GM23338 (cell line): ENCODE results near the gene HERC5. TPM values are rescaled to one million over a fixed set of nuclear protein-coding genes. Genes with fewer than 3 reads are reported as not detected.

Source experiments
- CTCF ChIP-seq, 2 experiments: fragments of 200-600 bp in 1 of 2; sonication (generic) in 1 of 2; conservative IDR thresholded peaks; 2 replicates each; pipeline versions ENCODE4 v1.5.1 to v1.6.1; 2016 to 2017; ENCODE audit warnings: antibody characterized with exemption in 2 of 2, low read depth in 2 of 2, mild to moderate bottlenecking in 2 of 2, moderate library complexity in 1 of 2
- ETS1 ChIP-seq: IDR thresholded peaks from 2 replicates; pipeline ENCODE4 v1.6.1; 2016; ENCODE audit warnings: antibody characterized with exemption
- EZH2 ChIP-seq: fragments of 200-600 bp; sonication (generic); IDR thresholded peaks from one replicate; pipeline ENCODE4 v1.8.0; 2017; ENCODE audit warnings: antibody characterized with exemption, mild to moderate bottlenecking, low read depth; ENCODE audit not compliant: unreplicated experiment
- EZH2phosphoT487 ChIP-seq: fragments of 200-600 bp; sonication (generic); IDR thresholded peaks from one replicate; pipeline ENCODE4 v1.8.1; 2018; ENCODE audit warnings: antibody characterized with exemption; ENCODE audit not compliant: unreplicated experiment
- JUNB ChIP-seq: IDR thresholded peaks from one replicate; pipeline ENCODE4 v1.6.1; 2016; ENCODE audit warnings: antibody characterized with exemption; ENCODE audit not compliant: unreplicated experiment
- STAT1 ChIP-seq: IDR thresholded peaks from one replicate; pipeline ENCODE4 v1.6.1; 2016; ENCODE audit warnings: antibody characterized with exemption; ENCODE audit not compliant: unreplicated experiment
- ZNF114 ChIP-seq: fragments of 250-450 bp; sonication (Bioruptor Pico); IDR thresholded peaks from 2 replicates; pipeline ENCODE4 v1.5.0; 2020; ENCODE audit warnings: mild to moderate bottlenecking, moderate library complexity
- ZNF331 ChIP-seq: fragments of 250-450 bp; sonication (Bioruptor Pico); IDR thresholded peaks from 2 replicates; pipeline ENCODE4 v1.5.0; 2020; ENCODE audit warnings: low read depth, mild to moderate bottlenecking, moderate library complexity
- polyA plus RNA-seq: library from polyadenylated mRNA; unstranded; fragments of >200 nt; fragmentation: Nextera tagmentation; extraction: Ambion mirVana; gene quantifications from 2 replicates; pipeline ENCODE4 v1.2.1, GENCODE V29; 2016
- total RNA-seq: library from RNA; depleted of rRNA; stranded (reverse); fragments of >200 nt; shearing (Covaris generic); gene quantifications from 2 replicates; pipeline ENCODE4 v1.2.3, GENCODE V29; 2014
- TF ChIP-seq, protein P1 (sequence below): fragments of 250-450 bp; sonication (Bioruptor Pico); IDR thresholded peaks from 2 replicates; pipeline ENCODE4 v1.5.0; 2020; ENCODE audit warnings: mild to moderate bottlenecking, moderate library complexity

Gene HERC5
- total and polyA plus RNA-seq, 2 experiments from 2014 or later = 22.8 to 25.1 TPM

GRCh38 chr4:88422403-88422802 lies 34.5 kb upstream of the HERC5 start (continued):
- TF ChIP-seq, protein P1, sequence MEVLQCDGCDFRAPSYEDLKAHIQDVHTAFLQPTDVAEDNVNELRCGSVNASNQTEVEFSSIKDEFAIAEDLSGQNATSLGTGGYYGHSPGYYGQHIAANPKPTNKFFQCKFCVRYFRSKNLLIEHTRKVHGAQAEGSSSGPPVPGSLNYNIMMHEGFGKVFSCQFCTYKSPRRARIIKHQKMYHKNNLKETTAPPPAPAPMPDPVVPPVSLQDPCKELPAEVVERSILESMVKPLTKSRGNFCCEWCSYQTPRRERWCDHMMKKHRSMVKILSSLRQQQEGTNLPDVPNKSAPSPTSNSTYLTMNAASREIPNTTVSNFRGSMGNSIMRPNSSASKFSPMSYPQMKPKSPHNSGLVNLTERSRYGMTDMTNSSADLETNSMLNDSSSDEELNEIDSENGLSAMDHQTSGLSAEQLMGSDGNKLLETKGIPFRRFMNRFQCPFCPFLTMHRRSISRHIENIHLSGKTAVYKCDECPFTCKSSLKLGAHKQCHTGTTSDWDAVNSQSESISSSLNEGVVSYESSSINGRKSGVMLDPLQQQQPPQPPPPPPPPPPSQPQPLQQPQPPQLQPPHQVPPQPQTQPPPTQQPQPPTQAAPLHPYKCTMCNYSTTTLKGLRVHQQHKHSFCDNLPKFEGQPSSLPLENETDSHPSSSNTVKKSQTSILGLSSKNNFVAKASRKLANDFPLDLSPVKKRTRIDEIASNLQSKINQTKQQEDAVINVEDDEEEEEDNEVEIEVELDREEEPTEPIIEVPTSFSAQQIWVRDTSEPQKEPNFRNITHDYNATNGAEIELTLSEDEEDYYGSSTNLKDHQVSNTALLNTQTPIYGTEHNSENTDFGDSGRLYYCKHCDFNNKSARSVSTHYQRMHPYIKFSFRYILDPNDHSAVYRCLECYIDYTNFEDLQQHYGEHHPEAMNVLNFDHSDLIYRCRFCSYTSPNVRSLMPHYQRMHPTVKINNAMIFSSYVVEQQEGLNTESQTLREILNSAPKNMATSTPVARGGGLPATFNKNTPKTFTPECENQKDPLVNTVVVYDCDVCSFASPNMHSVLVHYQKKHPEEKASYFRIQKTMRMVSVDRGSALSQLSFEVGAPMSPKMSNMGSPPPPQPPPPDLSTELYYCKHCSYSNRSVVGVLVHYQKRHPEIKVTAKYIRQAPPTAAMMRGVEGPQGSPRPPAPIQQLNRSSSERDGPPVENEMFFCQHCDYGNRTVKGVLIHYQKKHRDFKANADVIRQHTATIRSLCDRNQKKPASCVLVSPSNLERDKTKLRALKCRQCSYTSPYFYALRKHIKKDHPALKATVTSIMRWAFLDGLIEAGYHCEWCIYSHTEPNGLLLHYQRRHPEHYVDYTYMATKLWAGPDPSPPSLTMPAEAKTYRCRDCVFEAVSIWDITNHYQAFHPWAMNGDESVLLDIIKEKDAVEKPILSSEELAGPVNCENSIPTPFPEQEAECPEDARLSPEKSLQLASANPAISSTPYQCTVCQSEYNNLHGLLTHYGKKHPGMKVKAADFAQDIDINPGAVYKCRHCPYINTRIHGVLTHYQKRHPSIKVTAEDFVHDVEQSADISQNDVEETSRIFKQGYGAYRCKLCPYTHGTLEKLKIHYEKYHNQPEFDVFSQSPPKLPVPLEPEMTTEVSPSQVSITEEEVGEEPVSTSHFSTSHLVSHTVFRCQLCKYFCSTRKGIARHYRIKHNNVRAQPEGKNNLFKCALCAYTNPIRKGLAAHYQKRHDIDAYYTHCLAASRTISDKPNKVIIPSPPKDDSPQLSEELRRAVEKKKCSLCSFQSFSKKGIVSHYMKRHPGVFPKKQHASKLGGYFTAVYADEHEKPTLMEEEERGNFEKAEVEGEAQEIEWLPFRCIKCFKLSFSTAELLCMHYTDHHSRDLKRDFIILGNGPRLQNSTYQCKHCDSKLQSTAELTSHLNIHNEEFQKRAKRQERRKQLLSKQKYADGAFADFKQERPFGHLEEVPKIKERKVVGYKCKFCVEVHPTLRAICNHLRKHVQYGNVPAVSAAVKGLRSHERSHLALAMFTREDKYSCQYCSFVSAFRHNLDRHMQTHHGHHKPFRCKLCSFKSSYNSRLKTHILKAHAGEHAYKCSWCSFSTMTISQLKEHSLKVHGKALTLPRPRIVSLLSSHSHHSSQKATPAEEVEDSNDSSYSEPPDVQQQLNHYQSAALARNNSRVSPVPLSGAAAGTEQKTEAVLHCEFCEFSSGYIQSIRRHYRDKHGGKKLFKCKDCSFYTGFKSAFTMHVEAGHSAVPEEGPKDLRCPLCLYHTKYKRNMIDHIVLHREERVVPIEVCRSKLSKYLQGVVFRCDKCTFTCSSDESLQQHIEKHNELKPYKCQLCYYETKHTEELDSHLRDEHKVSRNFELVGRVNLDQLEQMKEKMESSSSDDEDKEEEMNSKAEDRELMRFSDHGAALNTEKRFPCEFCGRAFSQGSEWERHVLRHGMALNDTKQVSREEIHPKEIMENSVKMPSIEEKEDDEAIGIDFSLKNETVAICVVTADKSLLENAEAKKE (CRISPR knock-in tag) = no peak
- TF ChIP-seq CTCF (conservative IDR thresholded peaks at IDR 0.05; ENCODE audit: low read depth in 2 of 2) (no peak), ZNF114 (CRISPR knock-in tag) (no peak), ETS1 (no peak), EZH2phosphoT487 (no peak), EZH2 (no peak), JUNB (no peak), STAT1 (no peak), ZNF331 (CRISPR knock-in tag) (no peak)
